Measurements from ENCODE around the gene SCN3B. TPM values are rescaled to one million over a fixed set of nuclear protein-coding genes. Genes with fewer than 3 reads are reported as not detected.
A peak's percentile ranks its signal among the peaks of the same experiment; 100 is the strongest.

SCN3B gene
- total RNA-seq = 0.26 and 0.64 TPM in 2 replicates

- TF ChIP-seq CTCF (IDR thresholded peaks at IDR 0.05; ENCODE audit: insufficient read depth, low read length, severe bottlenecking) = no peak
- FAIRE-seq = no peak
Observed at GRCh38 chr11:123654566-123655081, at the start of gene SCN3B. Gene SCN3B, minus strand, starts transcription at chr11:123654624. Its CDS starts 823 bp downstream, at chr11:123653801.

GRCh38 chr11:123702696-123703095, 48.3 kb upstream of the SCN3B start:
- Histone ChIP-seq H3K27me3 (ENCODE audit: control insufficient read depth, insufficient read depth, low read length) (peaks cover 3% of the 10 kb centered on the region), H3K36me3 (ENCODE audit: control insufficient read depth, insufficient read depth, low read length) (no peaks in the 10 kb centered on the region), H3K4me3 (ENCODE audit: low read depth, low read length) (no peak overlapping the region)
- no peak for TF ChIP-seq CTCF (IDR thresholded peaks at IDR 0.05; ENCODE audit: insufficient read depth, low read length, severe bottlenecking)
- FAIRE-seq = no peak
- no peak for DNase-seq (ENCODE audit: low read depth)

More at GRCh38 chr11:123654566-123655081, at the start of gene SCN3B:
- peak; percentile 74 for DNase-seq (ENCODE audit: low read depth)
- Histone ChIP-seq H3K4me3 (ENCODE audit: low read depth, low read length) (peak within 1 kb of the TSS; percentile 51), H3K36me3 (ENCODE audit: control insufficient read depth, insufficient read depth, low read length) (no peaks in the 10 kb centered on the region), H3K27me3 (ENCODE audit: control insufficient read depth, insufficient read depth, low read length) (peaks cover 3% of the 10 kb centered on the region)

GRCh38 chr11:123702139-123702538, 47.7 kb upstream of the SCN3B start:
- FAIRE-seq = no peak
- H3K36me3 ChIP-seq (ENCODE audit: control insufficient read depth, insufficient read depth, low read length) = no peaks in the 10 kb centered on the region
- no peak for TF ChIP-seq CTCF (IDR thresholded peaks at IDR 0.05; ENCODE audit: insufficient read depth, low read length, severe bottlenecking)
- H3K4me3 ChIP-seq (ENCODE audit: low read depth, low read length) = no peak overlapping the region
- no peak for DNase-seq (ENCODE audit: low read depth)
- peaks cover 3% of the 10 kb centered on the region for H3K27me3 ChIP-seq (ENCODE audit: control insufficient read depth, insufficient read depth, low read length)

- no peak for FAIRE-seq
Observed at GRCh38 chr11:123700772-123701171, 46.3 kb upstream of the SCN3B start.

GRCh38 chr11:123698546-123699127, 44.2 kb upstream of the SCN3B start:
- DNase-seq (ENCODE audit: low read depth) = no peak
- no peak for FAIRE-seq
- no peak for TF ChIP-seq CTCF (IDR thresholded peaks at IDR 0.05; ENCODE audit: insufficient read depth, low read length, severe bottlenecking)
- no peaks in the 10 kb centered on the region for H3K36me3 ChIP-seq (ENCODE audit: control insufficient read depth, insufficient read depth, low read length)
- peaks cover 3% of the 10 kb centered on the region for H3K27me3 ChIP-seq (ENCODE audit: control insufficient read depth, insufficient read depth, low read length)
- H3K4me3 ChIP-seq (ENCODE audit: low read depth, low read length) = no peak overlapping the region

More at GRCh38 chr11:123700772-123701171, 46.3 kb upstream of the SCN3B start:
- Histone ChIP-seq H3K4me3 (ENCODE audit: low read depth, low read length) (no peak overlapping the region), H3K27me3 (ENCODE audit: control insufficient read depth, insufficient read depth, low read length) (peaks cover 3% of the 10 kb centered on the region), H3K36me3 (ENCODE audit: control insufficient read depth, insufficient read depth, low read length) (no peaks in the 10 kb centered on the region)
- TF ChIP-seq CTCF (IDR thresholded peaks at IDR 0.05; ENCODE audit: insufficient read depth, low read length, severe bottlenecking) = no peak
- peak; percentile 18 for DNase-seq (ENCODE audit: low read depth)

- no peak for TF ChIP-seq CTCF (IDR thresholded peaks at IDR 0.05; ENCODE audit: insufficient read depth, low read length, severe bottlenecking)
- Histone ChIP-seq H3K27me3 (ENCODE audit: control insufficient read depth, insufficient read depth, low read length) (peaks cover 1% of the 10 kb centered on the region), H3K4me3 (ENCODE audit: low read depth, low read length) (no peak overlapping the region), H3K36me3 (ENCODE audit: control insufficient read depth, insufficient read depth, low read length) (no peaks in the 10 kb centered on the region)
- FAIRE-seq (peak; percentile 7), DNase-seq (ENCODE audit: low read depth) (peak; percentile 35)
Observed at GRCh38 chr11:123696183-123696582, 41.8 kb upstream of the SCN3B start.
